ENCODE data around the gene HLX.

Gene HLX

DNA sequence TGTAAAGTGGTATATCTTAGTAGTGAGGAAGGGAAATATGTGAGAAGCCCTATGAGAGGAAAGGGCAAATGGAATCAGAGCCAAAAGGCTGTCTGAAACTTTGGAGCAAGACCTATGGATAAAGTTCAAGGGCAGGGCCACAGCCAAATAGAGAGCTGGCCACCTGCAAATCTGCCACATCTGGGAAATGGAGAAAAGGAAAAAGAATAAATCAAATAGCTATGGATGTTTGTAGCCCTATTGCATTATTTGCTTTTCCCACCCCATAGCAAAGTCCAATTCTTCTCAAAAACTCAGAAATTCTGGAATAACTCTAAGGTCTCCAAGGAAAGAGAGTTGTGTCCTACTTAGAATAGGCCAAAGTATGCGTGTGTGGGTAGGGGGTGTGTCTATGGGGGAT lies 4.0 kb upstream of the HLX start:
- Histone ChIP-seq H3K36me3 (ENCODE audit: insufficient read depth, low read depth, low read length) (no peaks in the 10 kb centered on the region), H3K9me3 (ENCODE audit: insufficient read depth, low read depth, low read length) (no peaks in the 10 kb centered on the region), H3K4me1 (ENCODE audit: insufficient read depth, low read length) (no peaks in the 10 kb centered on the region; the same call in 1 of the 2 replicates), H3K27me3 (ENCODE audit: insufficient read depth, low read length) (peaks cover 74% of the 10 kb centered on the region), H3K4me3 (ENCODE audit: low read length) (no peak overlapping the region), H3K9ac (ENCODE audit: low read depth, low read length) (no peak overlapping the region), H3K27ac (ENCODE audit: low read length) (no peak overlapping the region)

DNA sequence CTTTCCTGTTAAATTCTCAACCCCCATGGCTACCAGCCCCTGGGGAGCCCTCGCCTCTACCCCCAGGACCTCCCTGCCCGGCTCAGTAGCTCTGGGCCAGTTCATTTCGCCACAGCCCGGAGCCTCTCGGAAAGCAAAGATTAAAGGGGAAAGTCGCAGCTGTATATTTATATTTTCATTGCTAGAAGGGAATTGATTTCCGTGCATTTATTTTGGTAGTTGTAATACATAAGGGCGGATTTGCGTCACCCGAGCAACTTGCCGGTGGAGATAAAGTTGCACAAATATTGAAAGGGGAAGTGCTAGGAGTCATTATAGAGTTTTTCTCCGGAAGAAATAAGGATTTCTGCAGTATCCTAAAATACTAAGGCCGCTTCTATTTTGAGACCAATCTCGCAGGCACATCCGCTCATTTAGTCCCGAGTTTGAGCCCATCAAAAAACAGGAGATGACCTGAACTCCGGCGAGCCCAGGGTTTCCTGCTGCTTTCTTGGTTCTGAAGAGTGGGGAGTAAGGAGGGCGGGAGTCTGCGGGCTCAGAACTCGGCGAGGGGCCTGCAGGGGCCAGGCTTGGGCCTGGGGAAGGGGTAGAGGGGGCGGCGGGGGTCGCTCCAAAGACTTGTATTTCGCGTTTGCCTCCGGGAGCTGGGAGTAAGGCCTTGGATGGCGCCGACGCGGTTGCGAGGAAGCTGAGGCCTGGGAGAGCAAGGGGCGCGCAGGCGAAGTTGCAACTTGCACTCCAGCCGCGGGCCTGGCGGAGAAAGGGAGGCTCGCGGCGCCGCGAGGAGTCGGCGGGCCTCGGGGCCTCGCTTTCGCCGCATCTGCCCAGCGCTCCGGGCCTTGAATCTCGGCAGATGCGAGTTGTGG lies 2.5 kb upstream of the HLX start:
- H3K9me3 ChIP-seq (ENCODE audit: insufficient read depth, low read depth, low read length) = no peaks in the 10 kb centered on the region
- H3K36me3 ChIP-seq (ENCODE audit: insufficient read depth, low read depth, low read length) = no peaks in the 10 kb centered on the region
- no peak overlapping the region; the same call in 1 of the 2 replicates for H3K9ac ChIP-seq (ENCODE audit: low read depth, low read length)
- H3K4me3 ChIP-seq (ENCODE audit: low read length) = peak overlapping the region; percentile 73
- H3K27ac ChIP-seq (ENCODE audit: low read length) = no peak overlapping the region
- H3K4me1 ChIP-seq (ENCODE audit: insufficient read depth, low read length) = no peaks in the 10 kb centered on the region; the same call in 1 of the 2 replicates
- peaks cover 89% of the 10 kb centered on the region for H3K27me3 ChIP-seq (ENCODE audit: insufficient read depth, low read length)

DNA sequence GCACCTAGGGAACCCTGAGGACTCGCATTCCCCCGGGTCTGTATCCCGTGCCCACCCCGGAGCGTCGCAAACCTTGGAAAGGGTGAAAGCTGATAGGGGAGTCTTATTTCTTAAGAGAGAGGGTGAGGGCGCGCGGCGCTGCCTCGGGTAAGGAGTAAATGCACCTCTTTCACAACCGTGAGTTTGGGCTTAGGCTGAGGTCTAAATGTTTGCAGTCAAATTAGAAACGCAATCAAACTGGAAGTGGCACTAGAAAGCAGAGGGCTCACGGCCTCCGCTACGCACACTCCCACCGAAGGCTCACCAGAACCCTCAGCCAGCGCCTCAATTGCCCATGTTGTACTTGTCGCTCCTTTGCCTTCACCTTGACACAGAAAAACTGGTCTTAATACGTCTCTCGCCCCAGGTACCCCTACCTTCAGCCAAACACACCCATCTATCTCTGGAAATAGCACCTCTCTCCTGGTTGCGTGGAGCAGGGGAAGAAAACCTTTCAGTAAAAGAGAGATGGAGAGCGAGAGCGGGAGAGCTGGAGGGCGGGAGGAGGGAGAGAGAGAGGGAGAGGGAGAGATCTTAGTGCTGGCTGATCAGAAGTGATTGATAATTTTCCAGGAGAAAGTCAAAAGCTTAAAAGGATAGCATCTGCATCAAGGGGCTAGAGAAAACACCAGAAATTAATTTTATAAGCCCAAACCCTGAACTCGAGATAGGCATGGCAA lies 1.7 kb upstream of the HLX start:
- Histone ChIP-seq H3K9me3 (ENCODE audit: insufficient read depth, low read depth, low read length) (no peaks in the 10 kb centered on the region; the same call in 1 of the 2 replicates), H3K27me3 (ENCODE audit: insufficient read depth, low read length) (peaks cover 97% of the 10 kb centered on the region), H3K4me1 (ENCODE audit: insufficient read depth, low read length) (peaks cover 3% of the 10 kb centered on the region; the same call in 1 of the 2 replicates), H3K27ac (ENCODE audit: low read length) (no peak overlapping the region), H3K9ac (ENCODE audit: low read depth, low read length) (no peak overlapping the region), H3K36me3 (ENCODE audit: insufficient read depth, low read depth, low read length) (no peaks in the 10 kb centered on the region), H3K4me3 (ENCODE audit: low read length) (peak overlapping the region; percentile 73)

DNA sequence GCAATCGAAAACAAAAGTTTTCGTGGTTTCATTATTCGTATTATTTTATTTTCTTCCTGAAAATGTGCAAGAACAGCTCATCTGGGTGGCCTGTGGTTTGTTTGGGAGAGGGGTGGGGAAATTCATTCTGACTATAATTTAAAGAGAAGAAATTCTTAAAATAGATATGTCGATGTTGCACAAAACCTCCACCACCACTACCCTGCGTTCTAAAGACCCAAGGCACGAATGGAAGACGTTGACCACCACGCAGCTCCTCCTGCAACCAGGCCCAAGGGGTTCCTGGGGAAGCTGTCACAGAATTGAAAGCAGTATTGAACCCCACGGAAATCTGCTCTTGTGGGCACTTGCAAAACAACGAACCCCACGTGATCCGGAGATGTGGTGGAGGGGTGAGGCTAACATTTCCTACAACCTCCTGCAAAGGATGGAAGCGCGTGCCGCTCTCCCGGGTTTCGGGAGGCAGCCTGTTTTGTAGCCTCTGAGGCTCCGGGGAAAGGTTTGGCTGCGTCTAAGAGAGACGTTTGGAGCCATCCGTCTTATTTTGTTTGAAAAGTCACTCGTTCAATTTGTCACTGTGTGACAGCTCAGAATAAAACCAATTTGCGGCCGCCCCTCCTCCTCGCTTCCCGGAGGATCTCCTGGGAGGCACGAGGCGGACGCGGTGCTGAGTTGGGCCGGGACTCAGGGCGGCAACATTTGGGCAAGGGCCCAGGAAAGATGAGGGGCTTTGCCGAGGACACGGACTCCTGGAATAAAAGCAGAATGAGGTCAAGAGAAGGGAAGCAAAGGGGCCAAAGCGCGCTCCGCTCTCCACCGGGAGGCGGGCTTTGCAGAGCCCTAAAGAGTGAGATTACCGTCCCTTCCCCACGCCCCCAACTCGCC lies 810 bp upstream of the HLX start:
- Histone ChIP-seq H3K4me1 (ENCODE audit: insufficient read depth, low read length) (peaks cover 4% of the 10 kb centered on the region; the same call in 1 of the 2 replicates), H3K4me3 (ENCODE audit: low read length) (peak overlapping the region; percentile 73; the same call in 1 of the 2 replicates), H3K9me3 (ENCODE audit: insufficient read depth, low read depth, low read length) (no peaks in the 10 kb centered on the region; the same call in 1 of the 2 replicates), H3K27ac (ENCODE audit: low read length) (no peak overlapping the region), H3K27me3 (ENCODE audit: insufficient read depth, low read length) (peaks cover 100% of the 10 kb centered on the region), H3K36me3 (ENCODE audit: insufficient read depth, low read depth, low read length) (no peaks in the 10 kb centered on the region), H3K9ac (ENCODE audit: low read depth, low read length) (no peak overlapping the region)

DNA sequence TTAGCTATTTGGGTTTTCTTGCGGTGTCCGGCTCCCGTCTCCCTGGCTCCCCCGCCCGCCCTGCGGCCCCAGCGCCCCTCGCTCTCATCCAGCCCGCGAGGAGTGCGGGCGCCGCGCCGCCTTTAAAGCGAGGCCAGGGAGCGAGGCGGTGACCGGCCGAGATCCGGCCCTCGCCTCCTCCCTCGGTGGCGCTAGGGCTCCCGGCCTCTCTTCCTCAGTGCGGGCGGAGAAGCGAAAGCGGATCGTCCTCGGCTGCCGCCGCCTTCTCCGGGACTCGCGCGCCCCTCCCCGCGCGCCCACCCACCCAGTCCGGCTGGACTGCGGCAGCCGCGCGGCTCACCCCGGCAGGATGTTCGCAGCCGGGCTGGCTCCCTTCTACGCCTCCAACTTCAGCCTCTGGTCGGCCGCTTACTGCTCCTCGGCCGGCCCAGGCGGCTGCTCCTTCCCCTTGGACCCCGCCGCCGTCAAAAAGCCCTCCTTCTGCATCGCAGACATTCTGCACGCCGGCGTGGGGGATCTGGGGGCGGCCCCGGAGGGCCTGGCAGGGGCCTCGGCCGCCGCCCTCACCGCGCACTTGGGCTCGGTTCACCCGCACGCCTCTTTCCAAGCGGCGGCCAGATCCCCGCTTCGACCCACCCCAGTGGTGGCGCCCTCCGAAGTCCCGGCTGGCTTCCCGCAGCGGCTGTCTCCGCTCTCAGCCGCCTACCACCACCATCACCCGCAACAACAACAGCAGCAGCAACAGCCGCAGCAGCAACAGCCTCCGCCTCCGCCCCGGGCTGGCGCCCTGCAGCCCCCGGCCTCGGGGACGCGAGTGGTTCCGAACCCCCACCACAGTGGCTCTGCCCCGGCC lies 492 bp downstream of the HLX start:
- H3K4me1 ChIP-seq (ENCODE audit: insufficient read depth, low read length) = peaks cover 4% of the 10 kb centered on the region; the same call in 1 of the 2 replicates
- no peak overlapping the region for H3K27ac ChIP-seq (ENCODE audit: low read length)
- peaks cover 100% of the 10 kb centered on the region for H3K27me3 ChIP-seq (ENCODE audit: insufficient read depth, low read length)

DNA sequence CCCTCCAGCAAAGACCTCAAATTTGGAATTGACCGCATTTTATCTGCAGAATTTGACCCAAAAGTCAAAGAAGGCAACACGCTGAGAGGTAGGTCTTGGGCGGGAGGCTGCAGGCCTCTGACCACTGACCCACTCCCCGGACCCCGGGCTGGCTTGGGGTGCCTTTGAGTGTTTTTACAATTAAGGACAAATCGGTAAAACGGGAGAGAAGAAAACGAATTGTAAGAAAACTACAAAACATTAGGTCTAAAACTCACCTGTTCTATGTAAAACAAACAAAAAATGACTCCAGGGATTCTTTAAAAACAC lies 1.1 kb downstream of the HLX start:
- no peak overlapping the region for H3K9ac ChIP-seq (ENCODE audit: low read depth, low read length)
- no peaks in the 10 kb centered on the region for H3K36me3 ChIP-seq (ENCODE audit: insufficient read depth, low read depth, low read length)
- no peak overlapping the region for H3K27ac ChIP-seq (ENCODE audit: low read length)
- peaks cover 4% of the 10 kb centered on the region; the same call in 1 of the 2 replicates for H3K4me1 ChIP-seq (ENCODE audit: insufficient read depth, low read length)
- H3K9me3 ChIP-seq (ENCODE audit: insufficient read depth, low read depth, low read length) = no peaks in the 10 kb centered on the region; the same call in 1 of the 2 replicates
- peaks cover 100% of the 10 kb centered on the region for H3K27me3 ChIP-seq (ENCODE audit: insufficient read depth, low read length)
- H3K4me3 ChIP-seq (ENCODE audit: low read length) = peak overlapping the region; percentile 59; the same call in 1 of the 2 replicates

More for the DNA sequence above, 492 bp downstream of the HLX start:
- Histone ChIP-seq H3K36me3 (ENCODE audit: insufficient read depth, low read depth, low read length) (no peaks in the 10 kb centered on the region), H3K9me3 (ENCODE audit: insufficient read depth, low read depth, low read length) (no peaks in the 10 kb centered on the region; the same call in 1 of the 2 replicates), H3K9ac (ENCODE audit: low read depth, low read length) (no peak overlapping the region), H3K4me3 (ENCODE audit: low read length) (peak overlapping the region; percentile 59; the same call in 1 of the 2 replicates)

DNA sequence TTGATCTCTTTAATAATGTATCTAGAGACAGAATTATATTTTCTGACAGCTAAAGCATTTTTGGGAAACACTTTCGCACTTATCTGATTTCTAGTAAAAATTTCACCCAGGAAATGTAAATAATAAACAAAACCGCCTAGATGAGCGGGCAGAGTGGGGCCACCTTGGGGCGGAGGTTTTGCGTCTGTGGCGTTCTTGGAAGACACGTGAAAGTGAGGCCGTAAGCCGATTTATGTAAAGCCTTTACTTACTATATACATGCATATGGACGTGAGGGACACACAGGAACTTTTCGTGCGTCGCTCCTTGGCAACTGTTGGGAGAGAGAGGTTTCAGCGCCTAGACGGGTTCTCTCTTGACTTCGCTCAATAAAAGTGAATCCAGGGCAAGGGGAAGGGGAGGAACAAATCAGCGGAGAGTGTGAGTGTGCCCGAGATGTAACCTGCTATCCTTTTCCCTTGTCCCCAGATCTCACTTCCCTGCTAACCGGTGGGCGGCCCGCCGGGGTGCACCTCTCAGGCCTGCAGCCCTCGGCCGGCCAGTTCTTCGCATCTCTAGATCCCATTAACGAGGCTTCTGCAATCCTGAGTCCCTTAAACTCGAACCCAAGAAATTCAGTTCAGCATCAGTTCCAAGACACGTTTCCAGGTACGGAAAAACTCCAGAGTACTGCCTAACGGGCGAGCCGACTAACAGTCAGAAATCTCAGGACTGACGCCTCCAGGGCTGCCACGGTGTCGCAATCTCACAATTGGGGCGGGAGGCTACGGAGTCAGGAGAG lies 1.7 kb downstream of the HLX start:
- H3K4me1 ChIP-seq (ENCODE audit: insufficient read depth, low read length) = peaks cover 4% of the 10 kb centered on the region; the same call in 1 of the 2 replicates
- no peaks in the 10 kb centered on the region for H3K36me3 ChIP-seq (ENCODE audit: insufficient read depth, low read depth, low read length)

DNA sequence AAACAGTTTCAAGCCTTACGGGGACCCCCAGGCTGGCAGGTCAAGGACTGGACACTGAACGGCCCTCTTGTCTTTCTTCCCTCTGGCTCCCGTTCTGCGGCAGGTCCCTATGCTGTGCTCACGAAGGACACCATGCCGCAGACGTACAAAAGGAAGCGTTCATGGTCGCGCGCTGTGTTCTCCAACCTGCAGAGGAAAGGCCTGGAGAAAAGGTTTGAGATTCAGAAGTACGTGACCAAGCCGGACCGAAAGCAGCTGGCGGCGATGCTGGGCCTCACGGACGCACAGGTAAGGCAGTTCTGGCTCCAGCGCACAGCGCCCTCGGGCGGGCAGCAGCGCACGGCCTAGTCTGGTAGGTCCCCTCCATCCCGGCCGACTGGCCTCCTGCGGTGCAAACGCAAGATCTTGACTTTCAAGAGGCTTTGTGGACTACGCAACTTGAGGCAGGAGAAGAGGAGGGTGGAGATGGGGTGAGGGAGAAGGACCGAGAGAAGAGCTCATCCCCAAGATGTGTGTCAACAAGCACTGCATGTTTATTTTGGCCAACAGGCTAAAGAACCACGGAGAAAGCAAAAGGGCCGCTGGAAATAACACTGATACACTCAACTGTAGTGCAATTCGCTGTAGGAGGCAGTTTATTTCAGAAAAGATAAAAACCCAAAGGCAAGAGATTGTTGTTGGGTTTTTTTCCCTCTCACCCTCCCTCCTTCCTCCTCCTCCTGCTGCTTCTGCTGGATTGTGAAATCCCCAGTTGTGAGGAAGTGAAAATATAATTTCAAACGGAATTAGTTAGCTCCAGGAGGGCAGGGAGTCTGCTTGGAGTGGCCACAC lies 3.0 kb downstream of the HLX start:
- no peak overlapping the region for H3K27ac ChIP-seq (ENCODE audit: low read length)
- peaks cover 5% of the 10 kb centered on the region; the same call in 1 of the 2 replicates for H3K9me3 ChIP-seq (ENCODE audit: insufficient read depth, low read depth, low read length)
- H3K9ac ChIP-seq (ENCODE audit: low read depth, low read length) = no peak overlapping the region
- no peaks in the 10 kb centered on the region for H3K36me3 ChIP-seq (ENCODE audit: insufficient read depth, low read depth, low read length)
- H3K27me3 ChIP-seq (ENCODE audit: insufficient read depth, low read length) = peaks cover 100% of the 10 kb centered on the region
- peak overlapping the region; percentile 45; the same call in 1 of the 2 replicates for H3K4me3 ChIP-seq (ENCODE audit: low read length)
- H3K4me1 ChIP-seq (ENCODE audit: insufficient read depth, low read length) = peaks cover 8% of the 10 kb centered on the region; the same call in 1 of the 2 replicates

More for the DNA sequence above, 1.7 kb downstream of the HLX start:
- Histone ChIP-seq H3K27ac (ENCODE audit: low read length) (no peak overlapping the region), H3K9ac (ENCODE audit: low read depth, low read length) (no peak overlapping the region), H3K9me3 (ENCODE audit: insufficient read depth, low read depth, low read length) (no peaks in the 10 kb centered on the region; the same call in 1 of the 2 replicates), H3K4me3 (ENCODE audit: low read length) (0 out of 2 replicates have a peak overlapping the region, but pooled peaks have one; percentile 8), H3K27me3 (ENCODE audit: insufficient read depth, low read length) (peaks cover 100% of the 10 kb centered on the region)

DNA sequence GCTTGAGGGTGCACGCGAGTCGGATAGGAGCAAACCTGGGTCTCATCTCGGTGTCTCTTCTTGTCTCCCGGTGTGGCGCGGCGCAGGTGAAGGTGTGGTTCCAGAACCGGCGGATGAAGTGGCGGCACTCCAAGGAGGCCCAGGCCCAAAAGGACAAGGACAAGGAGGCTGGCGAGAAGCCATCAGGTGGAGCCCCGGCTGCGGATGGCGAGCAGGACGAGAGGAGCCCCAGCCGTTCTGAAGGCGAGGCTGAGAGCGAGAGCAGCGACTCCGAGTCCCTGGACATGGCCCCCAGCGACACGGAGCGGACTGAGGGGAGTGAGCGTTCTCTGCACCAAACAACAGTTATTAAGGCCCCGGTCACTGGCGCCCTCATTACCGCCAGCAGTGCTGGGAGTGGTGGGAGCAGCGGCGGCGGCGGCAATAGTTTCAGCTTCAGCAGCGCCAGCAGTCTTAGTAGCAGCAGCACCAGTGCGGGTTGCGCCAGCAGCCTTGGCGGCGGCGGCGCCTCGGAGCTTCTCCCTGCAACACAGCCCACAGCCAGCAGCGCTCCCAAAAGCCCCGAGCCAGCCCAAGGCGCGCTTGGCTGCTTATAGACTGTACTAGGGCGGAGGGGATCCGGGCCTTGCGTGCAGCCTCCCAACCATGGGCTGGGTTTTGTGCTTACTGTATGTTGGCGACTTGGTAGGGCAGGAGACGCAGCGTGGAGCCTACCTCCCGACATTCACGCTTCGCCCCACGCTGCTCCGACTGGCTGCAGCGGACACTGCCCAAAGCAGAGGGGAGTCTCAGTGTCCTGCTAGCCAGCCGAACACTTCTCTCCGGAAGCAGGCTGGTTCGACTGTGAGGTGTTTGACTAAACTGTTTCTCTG lies 5.1 kb downstream of the HLX start:
- Histone ChIP-seq H3K27me3 (ENCODE audit: insufficient read depth, low read length) (peaks cover 100% of the 10 kb centered on the region), H3K27ac (ENCODE audit: low read length) (no peak overlapping the region), H3K9ac (ENCODE audit: low read depth, low read length) (no peak overlapping the region), H3K9me3 (ENCODE audit: insufficient read depth, low read depth, low read length) (peaks cover 7% of the 10 kb centered on the region; the same call in 1 of the 2 replicates), H3K4me1 (ENCODE audit: insufficient read depth, low read length) (peaks cover 10% of the 10 kb centered on the region; the same call in 1 of the 2 replicates), H3K4me3 (ENCODE audit: low read length) (peak overlapping the region; percentile 46), H3K36me3 (ENCODE audit: insufficient read depth, low read depth, low read length) (no peaks in the 10 kb centered on the region)

All from iPS-20b (cell line).